ENCODE data around the gene RMRP.

DNA sequence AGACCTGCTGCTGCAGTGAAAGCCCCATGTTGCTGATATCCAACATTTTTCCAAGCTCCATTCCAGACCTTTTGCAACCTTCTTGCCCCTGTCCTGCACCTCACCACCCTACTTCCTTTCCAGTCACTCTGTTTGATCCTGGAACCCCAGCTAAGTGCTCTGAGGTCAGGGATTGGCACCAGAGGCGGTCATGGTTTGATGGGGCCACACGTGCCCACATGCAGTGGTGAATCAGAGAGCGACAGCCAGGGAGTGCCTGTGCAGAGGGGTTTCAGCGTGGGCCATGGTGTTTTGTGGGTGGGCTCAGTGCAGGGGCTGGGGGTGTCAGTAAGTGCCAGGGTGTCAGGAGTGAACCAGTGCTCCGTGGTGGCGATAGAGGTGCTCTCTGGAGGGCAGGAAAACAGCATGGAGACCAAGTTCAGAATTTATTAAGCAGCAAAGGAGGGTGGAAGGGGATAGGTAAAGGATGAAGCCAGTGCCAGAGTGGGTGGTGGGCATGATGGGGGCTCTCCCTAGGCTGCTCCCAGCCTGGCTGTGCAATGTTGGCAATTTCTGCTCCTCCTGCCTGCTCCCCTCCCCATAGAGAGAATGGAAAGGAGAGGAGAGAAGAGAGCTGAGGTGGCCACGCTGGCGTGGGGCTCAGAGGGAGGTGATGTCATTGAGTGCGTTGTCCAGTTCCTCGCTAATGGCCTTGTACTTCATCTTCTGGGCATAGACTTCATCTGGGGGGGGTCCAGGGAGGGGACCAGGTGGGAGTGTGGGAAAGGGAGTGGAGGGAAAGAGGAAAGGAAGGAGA is 24.9 kb upstream of the RMRP start:
- TF ChIP-seq, protein P1, sequence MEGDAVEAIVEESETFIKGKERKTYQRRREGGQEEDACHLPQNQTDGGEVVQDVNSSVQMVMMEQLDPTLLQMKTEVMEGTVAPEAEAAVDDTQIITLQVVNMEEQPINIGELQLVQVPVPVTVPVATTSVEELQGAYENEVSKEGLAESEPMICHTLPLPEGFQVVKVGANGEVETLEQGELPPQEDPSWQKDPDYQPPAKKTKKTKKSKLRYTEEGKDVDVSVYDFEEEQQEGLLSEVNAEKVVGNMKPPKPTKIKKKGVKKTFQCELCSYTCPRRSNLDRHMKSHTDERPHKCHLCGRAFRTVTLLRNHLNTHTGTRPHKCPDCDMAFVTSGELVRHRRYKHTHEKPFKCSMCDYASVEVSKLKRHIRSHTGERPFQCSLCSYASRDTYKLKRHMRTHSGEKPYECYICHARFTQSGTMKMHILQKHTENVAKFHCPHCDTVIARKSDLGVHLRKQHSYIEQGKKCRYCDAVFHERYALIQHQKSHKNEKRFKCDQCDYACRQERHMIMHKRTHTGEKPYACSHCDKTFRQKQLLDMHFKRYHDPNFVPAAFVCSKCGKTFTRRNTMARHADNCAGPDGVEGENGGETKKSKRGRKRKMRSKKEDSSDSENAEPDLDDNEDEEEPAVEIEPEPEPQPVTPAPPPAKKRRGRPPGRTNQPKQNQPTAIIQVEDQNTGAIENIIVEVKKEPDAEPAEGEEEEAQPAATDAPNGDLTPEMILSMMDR (conservative IDR thresholded peaks at IDR 0.05; ENCODE audit: low read depth, low read length), result no peak
- no peak for TF ChIP-seq CEBPB (IDR thresholded peaks at IDR 0.05; ENCODE audit: low read depth, low read length)
